Keratinocyte (primary cell): ENCODE data around the gene METRNL. TPM values are rescaled to one million over a fixed set of nuclear protein-coding genes. Genes with fewer than 3 reads are reported as not detected.
"Not testable (repeated sequence)": the region's sequence is repeated elsewhere in the genome, so short reads cannot be mapped to it uniquely, and the experiment has no call there.

Source experiments
- DNase-seq: peaks from one replicate; pipeline ENCODE4 v3.0.0-alpha.2; 2011; ENCODE audit warnings: low read depth, missing footprints, low spot score
- FAIRE-seq: peaks from 2 replicates; lab custom pipeline; 2011; peaks lifted over from hg19 to GRCh38; lab: Jason Lieb, UNC
- H2AFZ ChIP-seq: 2 replicates; pipeline ENCODE4 v1.6.0; 2012; ENCODE audit warnings: low read length, control low read depth, inconsistent platforms; ENCODE audit not compliant: control insufficient read depth
- H3K27ac ChIP-seq: 2 replicates; pipeline ENCODE4 v1.5.1; 2011; ENCODE audit warnings: low read length; ENCODE audit not compliant: control insufficient read depth, insufficient read depth
- H3K27me3 ChIP-seq: 3 replicates; pipeline ENCODE4 v1.6.0; 2011; ENCODE audit warnings: low read length; ENCODE audit not compliant: control insufficient read depth, insufficient read depth; ENCODE audit errors: extremely low read depth
- H3K36me3 ChIP-seq, 2 experiments: 2 replicates in 1 of 2; 3 replicates in 1 of 2; pipeline ENCODE4 v1.5.1; 2011; ENCODE audit warnings: low read length in 2 of 2, mild to moderate bottlenecking in 1 of 2; ENCODE audit not compliant: control insufficient read depth in 2 of 2, insufficient read depth in 2 of 2; ENCODE audit errors: extremely low read depth in 1 of 2
- H3K4me1 ChIP-seq: 3 replicates; pipeline ENCODE4 v1.5.1; 2011; ENCODE audit warnings: low read length; ENCODE audit not compliant: control insufficient read depth, insufficient read depth; ENCODE audit errors: extremely low read depth
- H3K4me2 ChIP-seq: 3 replicates; pipeline ENCODE4 v1.6.0; 2011; ENCODE audit warnings: low read depth, low read length; ENCODE audit not compliant: control insufficient read depth, insufficient read depth; ENCODE audit errors: extremely low read depth
- H3K4me3 ChIP-seq, 3 experiments: fragments of 200-600 bp in 1 of 3; sonication (generic) in 1 of 3; 2 replicates in 2 of 3; 3 replicates in 1 of 3; pipeline ENCODE4 v1.5.1; 2011 to 2016; ENCODE audit warnings: low read length in 3 of 3, mild to moderate bottlenecking in 3 of 3, control low read depth in 2 of 3, inconsistent platforms in 1 of 3, low read depth in 1 of 3, mixed read lengths in 1 of 3, mixed run types in 1 of 3, moderate library complexity in 1 of 3; ENCODE audit not compliant: control insufficient read depth in 2 of 3, insufficient read depth in 2 of 3; ENCODE audit errors: extremely low read depth in 1 of 3
- H3K79me2 ChIP-seq: 2 replicates; pipeline ENCODE4 v1.6.0; 2012; ENCODE audit warnings: low read length; ENCODE audit not compliant: control insufficient read depth, insufficient read depth
- H3K9ac ChIP-seq: 3 replicates; pipeline ENCODE4 v1.6.0; 2011; ENCODE audit warnings: low read length; ENCODE audit not compliant: control insufficient read depth, insufficient read depth; ENCODE audit errors: extremely low read depth
- H3K9me1 ChIP-seq: 3 replicates; pipeline ENCODE4 v1.6.0; 2011; ENCODE audit warnings: low read length; ENCODE audit not compliant: control insufficient read depth, insufficient read depth; ENCODE audit errors: extremely low read depth
- H3K9me3 ChIP-seq: 2 replicates; pipeline ENCODE4 v1.5.1; 2012; ENCODE audit warnings: low read depth, low read length; ENCODE audit not compliant: control insufficient read depth
- H4K20me1 ChIP-seq: 3 replicates; pipeline ENCODE4 v1.6.0; 2011; ENCODE audit warnings: low read length; ENCODE audit not compliant: control insufficient read depth, insufficient read depth; ENCODE audit errors: extremely low read depth
- CTCF ChIP-seq, 3 experiments: IDR thresholded peaks in 1 of 3; conservative IDR thresholded peaks in 1 of 3; optimal IDR thresholded peaks in 1 of 3; 2 replicates in 2 of 3; 3 replicates in 1 of 3; pipeline versions ENCODE3 to v1.5.1; 2011; ENCODE audit warnings: low read length in 3 of 3, mild to moderate bottlenecking in 3 of 3, moderate library complexity in 2 of 3, control low read depth in 1 of 3, inconsistent platforms in 1 of 3; ENCODE audit not compliant: insufficient read depth in 2 of 3; ENCODE audit errors: extremely low read depth in 1 of 3
- EZH2 ChIP-seq: IDR thresholded peaks from one replicate; pipeline ENCODE4 v1.6.1; 2012; ENCODE audit warnings: inconsistent platforms, mild to moderate bottlenecking, low read length, moderate library complexity
- dilution Hi-C: fragments of 300-500 bp; cut with MboI; formaldehyde crosslinking; loops from one replicate; pipeline ENCODE4 v1.7.0; 2020; ENCODE audit warnings: low sequenced_read_pairs; ENCODE audit not compliant: extremely low pct_ligation_motif_present
- polyA plus RNA-seq, 5 experiments: library from polyadenylated mRNA; depleted of rRNA in 3 of 5; stranded (reverse) in 3 of 5; stranded (forward) in 1 of 5; unstranded in 1 of 5; fragments of >200 nt; gene quantifications; 1 replicate in 1 of 5; 2 replicates in 3 of 5; 3 replicates in 1 of 5; pipeline versions ENCODE4 v1.2.1 to v1.2.3, GENCODE V29; 2011 to 2012; ENCODE audit warnings: missing spikeins in 2 of 5, low read depth in 1 of 5, low replicate concordance in 1 of 5

Gene METRNL
- polyA plus RNA-seq, 1 donor (not counting 4 experiments of a cell fraction or from before 2014, with no cell fraction given), result 3.1 TPM

GRCh38 chr17:83138820-83139219 is 59.4 kb downstream of the METRNL start:
- no peaks in the 10 kb centered on the region for H3K9me3 ChIP-seq
- H3K27ac ChIP-seq, result no peak overlapping the region
- peaks cover 7% of the 10 kb centered on the region for H3K27me3 ChIP-seq
- no peak overlapping the region for H2AFZ ChIP-seq
- no peaks in the 10 kb centered on the region for H3K4me1 ChIP-seq
- H3K9me1 ChIP-seq, result no peaks in the 10 kb centered on the region
- TF ChIP-seq EZH2 (no peak), CTCF (optimal IDR thresholded peaks at IDR 0.05 in 1 of 3, IDR thresholded peaks at IDR 0.05 in 1 of 3, conservative IDR thresholded peaks at IDR 0.05 in 1 of 3; ENCODE audit: extremely low read depth in 1 of 3, insufficient read depth in 2 of 3, low read length in 3 of 3) (no peak)
- H3K9ac ChIP-seq, result no peak overlapping the region
- FAIRE-seq (no peak), DNase-seq (no peak)
- no peaks in the 10 kb centered on the region for H3K36me3 ChIP-seq
- no peaks in the 10 kb centered on the region for H3K79me2 ChIP-seq
- no peaks in the 10 kb centered on the region for H4K20me1 ChIP-seq
- no peak overlapping the region for H3K4me2 ChIP-seq
- no peak overlapping the region for H3K4me3 ChIP-seq
- dilution Hi-C loops, result no loop called here

- DNase-seq, dilution Hi-C loops, H3K27me3 ChIP-seq, H3K9me1 ChIP-seq, H3K27ac ChIP-seq, H3K9me3 ChIP-seq, H3K9ac ChIP-seq, H3K4me3 ChIP-seq, H3K4me2 ChIP-seq, H2AFZ ChIP-seq, H3K4me1 ChIP-seq, FAIRE-seq, H4K20me1 ChIP-seq, H3K36me3 ChIP-seq, H3K79me2 ChIP-seq: not testable (repeated sequence)
These were observed 60.3 kb downstream of the METRNL start for GRCh38 chr17:83139541-83140248.

- H3K36me3 ChIP-seq, H2AFZ ChIP-seq, H3K4me1 ChIP-seq, H3K9me3 ChIP-seq, H3K9me1 ChIP-seq, DNase-seq, H4K20me1 ChIP-seq, H3K4me3 ChIP-seq, H3K79me2 ChIP-seq, FAIRE-seq, H3K27ac ChIP-seq, dilution Hi-C loops, H3K4me2 ChIP-seq, H3K9ac ChIP-seq: not testable (repeated sequence)
- H3K27me3 ChIP-seq, result peaks cover 11% of the 10 kb centered on the region
These were observed 60.8 kb downstream of the METRNL start for GRCh38 chr17:83140249-83140566.
